A673 (cell line): ENCODE measurements around the gene PDZD8. TPM values are rescaled to one million over a fixed set of nuclear protein-coding genes. Genes with fewer than 3 reads are reported as not detected.
"Not testable (repeated sequence)": the region's sequence is repeated elsewhere in the genome, so short reads cannot be mapped to it uniquely, and the experiment has no call there.

Experiments used
- BruUV-seq: library from RNA; stranded (reverse); fragments of 400-500 nt; replicated peaks from 2 replicates; lab custom pipeline; 2021; lab: Mats Ljungman, UMichigan
- CTCF ChIA-PET: fragments of 300-600 bp; sonication (Branson Sonifier 250); formaldehyde crosslinking; loops from one replicate; lab custom pipeline; 2022; ENCODE audit warnings: antibody characterized with exemption; lab: Charles Lee
- POLR2A ChIA-PET: fragments of 300-600 bp; sonication (Branson Sonifier 250); formaldehyde crosslinking; loops from one replicate; lab custom pipeline; 2022; ENCODE audit warnings: antibody characterized with exemption; ENCODE audit not compliant: low non-redundant PET; lab: Charles Lee
- DNase-seq: peaks from one replicate; pipeline ENCODE4 v3.0.0-alpha.2; 2015; ENCODE audit warnings: low spot score
- H3K27ac ChIP-seq: fragments of 200-600 bp; sonication (generic); 2 replicates; pipeline ENCODE4 v1.5.1; 2016; ENCODE audit warnings: mixed run types, low read depth, mild to moderate bottlenecking, mixed read lengths, antibody characterized with exemption, low read length; ENCODE audit not compliant: poor library complexity, severe bottlenecking
- H3K27me3 ChIP-seq: fragments of 200-600 bp; sonication (generic); replicated peaks from 2 replicates; pipeline ENCODE4 v1.6.1; 2017; ENCODE audit warnings: mixed run types, low read depth, mild to moderate bottlenecking, mixed read lengths, antibody characterized with exemption, low read length; ENCODE audit not compliant: insufficient read depth, poor library complexity
- H3K36me3 ChIP-seq: fragments of 200-600 bp; sonication (generic); 2 replicates; pipeline ENCODE4 v1.6.1; 2016; ENCODE audit warnings: mixed run types, mild to moderate bottlenecking, mixed read lengths, antibody characterized with exemption, low read length; ENCODE audit not compliant: insufficient read depth, poor library complexity, severe bottlenecking
- H3K4me1 ChIP-seq: fragments of 200-600 bp; sonication (generic); 2 replicates; pipeline ENCODE4 v1.6.1; 2017; ENCODE audit warnings: mixed run types, mild to moderate bottlenecking, mixed read lengths, antibody characterized with exemption, low read length; ENCODE audit not compliant: insufficient read depth, poor library complexity, severe bottlenecking
- H3K4me3 ChIP-seq: fragments of 200-600 bp; sonication (generic); 2 replicates; pipeline ENCODE4 v1.5.1; 2016; ENCODE audit warnings: low read depth, mixed run types, mild to moderate bottlenecking, mixed read lengths, low read length; ENCODE audit not compliant: poor library complexity, severe bottlenecking
- H3K9me3 ChIP-seq: fragments of 200-600 bp; sonication (generic); 2 replicates; pipeline ENCODE4 v1.6.1; 2016; ENCODE audit warnings: mixed run types, low read depth, mild to moderate bottlenecking, mixed read lengths, antibody characterized with exemption, low read length; ENCODE audit not compliant: poor library complexity, severe bottlenecking
- EZH2 ChIP-seq: fragments of 200-600 bp; sonication (generic); IDR thresholded peaks from 2 replicates; pipeline ENCODE4 v1.6.1; 2017; ENCODE audit warnings: borderline replicate concordance, low read depth, mild to moderate bottlenecking, mixed read lengths, antibody characterized with exemption, low read length; ENCODE audit not compliant: poor library complexity, severe bottlenecking
- intact Hi-C: fragments of 100-400 bp; cut with micrococcal nuclease; formaldehyde crosslinking; loops from one replicate; pipeline ENCODE4 v1.10.0; 2022; ENCODE audit not compliant: unreplicated experiment
- total RNA-seq: library from RNA; stranded (reverse); gene quantifications from 2 replicates; pipeline ENCODE4 v1.2.3, GENCODE V29; 2021
- TF ChIP-seq, protein P1 (sequence below): fragments of 300-800, 200-600 bp; sonication (generic); conservative IDR thresholded peaks from 2 replicates; pipeline ENCODE4 v1.5.1; 2017; ENCODE audit warnings: low read depth, mild to moderate bottlenecking, antibody characterized with exemption, low read length, moderate library complexity, mixed read lengths

The PDZD8 gene
- total RNA-seq, 1 experiment from 2014 or later: 29.5 TPM

GRCh38 chr10:117306674-117307073 is 68.6 kb downstream of the PDZD8 start:
- ChIA-PET CTCF (no interaction called here), POLR2A (no interaction called here)
- Histone ChIP-seq H3K9me3 (no peaks in the 10 kb centered on the region), H3K27ac (no peak overlapping the region), H3K4me1 (no peaks in the 10 kb centered on the region), H3K36me3 (no peaks in the 10 kb centered on the region), H3K27me3 (no peaks in the 10 kb centered on the region), H3K4me3 (no peak overlapping the region)
- no peak for DNase-seq
- BruUV-seq: no TSS peak
- no peak for TF ChIP-seq EZH2
- TF ChIP-seq, protein P1, sequence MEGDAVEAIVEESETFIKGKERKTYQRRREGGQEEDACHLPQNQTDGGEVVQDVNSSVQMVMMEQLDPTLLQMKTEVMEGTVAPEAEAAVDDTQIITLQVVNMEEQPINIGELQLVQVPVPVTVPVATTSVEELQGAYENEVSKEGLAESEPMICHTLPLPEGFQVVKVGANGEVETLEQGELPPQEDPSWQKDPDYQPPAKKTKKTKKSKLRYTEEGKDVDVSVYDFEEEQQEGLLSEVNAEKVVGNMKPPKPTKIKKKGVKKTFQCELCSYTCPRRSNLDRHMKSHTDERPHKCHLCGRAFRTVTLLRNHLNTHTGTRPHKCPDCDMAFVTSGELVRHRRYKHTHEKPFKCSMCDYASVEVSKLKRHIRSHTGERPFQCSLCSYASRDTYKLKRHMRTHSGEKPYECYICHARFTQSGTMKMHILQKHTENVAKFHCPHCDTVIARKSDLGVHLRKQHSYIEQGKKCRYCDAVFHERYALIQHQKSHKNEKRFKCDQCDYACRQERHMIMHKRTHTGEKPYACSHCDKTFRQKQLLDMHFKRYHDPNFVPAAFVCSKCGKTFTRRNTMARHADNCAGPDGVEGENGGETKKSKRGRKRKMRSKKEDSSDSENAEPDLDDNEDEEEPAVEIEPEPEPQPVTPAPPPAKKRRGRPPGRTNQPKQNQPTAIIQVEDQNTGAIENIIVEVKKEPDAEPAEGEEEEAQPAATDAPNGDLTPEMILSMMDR: no peak
- intact Hi-C loops: no loop called here

- H3K4me3 ChIP-seq, POLR2A ChIA-PET, H3K27ac ChIP-seq, H3K27me3 ChIP-seq, DNase-seq, CTCF ChIA-PET, H3K4me1 ChIP-seq, H3K9me3 ChIP-seq, BruUV-seq, H3K36me3 ChIP-seq, intact Hi-C loops: not testable (repeated sequence)
Observed at GRCh38 chr10:117303451-117303850, 71.8 kb downstream of the PDZD8 start.

DNA sequence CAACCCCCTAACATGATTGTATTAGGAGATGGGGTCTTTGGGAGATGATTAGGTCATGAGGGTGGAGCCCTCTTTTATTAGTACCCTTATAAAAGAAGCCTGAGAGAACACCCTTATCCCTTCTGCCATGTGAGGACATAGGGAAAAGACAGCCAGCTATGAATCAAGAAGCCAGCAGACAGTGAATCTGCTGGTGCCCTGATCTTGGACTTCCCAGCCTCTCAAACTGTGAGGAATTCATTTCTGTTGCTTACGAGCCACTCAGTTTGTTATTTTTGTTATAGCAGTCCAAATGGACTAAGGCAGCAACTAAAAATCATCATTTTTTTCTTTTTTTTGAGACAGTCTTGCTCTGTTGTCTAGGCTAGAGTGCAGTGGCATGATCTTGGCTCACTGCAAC is 74.6 kb downstream of the PDZD8 start:
- H3K4me1 ChIP-seq: no peaks in the 10 kb centered on the region
- intact Hi-C loops: no loop called here
- no TSS peak for BruUV-seq
- H3K27me3 ChIP-seq: no peaks in the 10 kb centered on the region
- no peak overlapping the region for H3K4me3 ChIP-seq
- no peak overlapping the region for H3K27ac ChIP-seq
- no peaks in the 10 kb centered on the region for H3K9me3 ChIP-seq
- no peak for DNase-seq
- CTCF ChIA-PET: no interaction called here
- POLR2A ChIA-PET: no interaction called here
- no peaks in the 10 kb centered on the region for H3K36me3 ChIP-seq
- TF ChIP-seq, protein P1: no peak
- no peak for TF ChIP-seq EZH2

- no peaks in the 10 kb centered on the region for H3K27me3 ChIP-seq
- CTCF ChIA-PET: no interaction called here
Observed at GRCh38 chr10:117299435-117299834, 75.8 kb downstream of the PDZD8 start.

More at GRCh38 chr10:117299435-117299834, 75.8 kb downstream of the PDZD8 start:
- BruUV-seq: no TSS peak
- no peak overlapping the region for H3K27ac ChIP-seq
- H3K9me3 ChIP-seq: no peaks in the 10 kb centered on the region
- no peaks in the 10 kb centered on the region for H3K36me3 ChIP-seq
- TF ChIP-seq EZH2: no peak
- TF ChIP-seq, protein P1: no peak
- H3K4me3 ChIP-seq: no peak overlapping the region
- POLR2A ChIA-PET: no interaction called here
- DNase-seq: no peak
- no peaks in the 10 kb centered on the region for H3K4me1 ChIP-seq
- intact Hi-C loops: no loop called here
